Smooth muscle cell (in vitro differentiated cells): ENCODE measurements around the gene LRRN2. TPM values are rescaled to one million over a fixed set of nuclear protein-coding genes. Genes with fewer than 3 reads are reported as not detected.

Experiments
- DNase-seq: peaks from one replicate; lab custom pipeline; 2025; ENCODE audit not compliant: unreplicated experiment; lab: John Stamatoyannopoulos, UW
- H2AFZ ChIP-seq: fragments of 200-600 bp; sonication (generic); 2 replicates; pipeline ENCODE4 v1.6.0; 2016; ENCODE audit warnings: antibody characterized with exemption, low read depth, mild to moderate bottlenecking
- H3F3A ChIP-seq: fragments of 200-600 bp; sonication (generic); 2 replicates; pipeline ENCODE4 v1.6.0; 2017; ENCODE audit warnings: antibody characterized with exemption, low read depth
- H3K27ac ChIP-seq: fragments of 200-600 bp; sonication (generic); 2 replicates; pipeline ENCODE4 v1.5.1; 2016; ENCODE audit warnings: low read depth, mild to moderate bottlenecking
- H3K27me3 ChIP-seq: fragments of 200-600 bp; sonication (generic); 2 replicates; pipeline ENCODE4 v1.6.1; 2016; ENCODE audit warnings: low read depth, mild to moderate bottlenecking
- H3K36me3 ChIP-seq: fragments of 200-600 bp; sonication (generic); 2 replicates; pipeline ENCODE4 v1.5.1; 2016; ENCODE audit warnings: low read depth
- H3K4me1 ChIP-seq: fragments of 200-600 bp; sonication (generic); 2 replicates; pipeline ENCODE4 v1.5.1; 2016; ENCODE audit warnings: low read depth
- H3K4me2 ChIP-seq: fragments of 200-600 bp; sonication (generic); 2 replicates; pipeline ENCODE4 v1.6.0; 2016; ENCODE audit warnings: mild to moderate bottlenecking
- H3K4me3 ChIP-seq: fragments of 200-600 bp; sonication (generic); 2 replicates; pipeline ENCODE4 v1.5.1; 2016; ENCODE audit warnings: mild to moderate bottlenecking
- H3K79me2 ChIP-seq: fragments of 200-600 bp; sonication (generic); 2 replicates; pipeline ENCODE4 v1.6.0; 2016; ENCODE audit warnings: low read depth, mild to moderate bottlenecking
- H3K9ac ChIP-seq: fragments of 200-600 bp; sonication (generic); 2 replicates; pipeline ENCODE4 v1.6.0; 2016; ENCODE audit warnings: low read depth
- H3K9me3 ChIP-seq: fragments of 200-600 bp; sonication (generic); replicated peaks from 2 replicates; pipeline ENCODE4 v1.5.1; 2016; ENCODE audit warnings: low read depth
- H4K20me1 ChIP-seq: fragments of 200-600 bp; sonication (generic); 2 replicates; pipeline ENCODE4 v1.6.0; 2016; ENCODE audit warnings: low read depth
- CTCF ChIP-seq: fragments of 200-600 bp; sonication (generic); IDR thresholded peaks from 2 replicates; pipeline ENCODE4 v1.5.1; 2017; ENCODE audit warnings: borderline replicate concordance, mild to moderate bottlenecking, antibody characterized with exemption; ENCODE audit not compliant: insufficient read depth, poor library complexity, severe bottlenecking
- WGBS: methylation state at CpG from one replicate; pipeline ENCODE4 v1.1.7; 2016; ENCODE audit warnings: low lambda C conversion rate; 5-methylcytosine and 5-hydroxymethylcytosine counted together
- polyA plus RNA-seq: library from polyadenylated mRNA; unstranded; fragments of >200 nt; fragmentation: Nextera tagmentation; extraction: Ambion mirVana; gene quantifications from 2 replicates; pipeline ENCODE4 v1.2.1, GENCODE V29; 2016
- total RNA-seq: library from RNA; depleted of rRNA; stranded (reverse); fragments of >200 nt; gene quantifications from 2 replicates; pipeline ENCODE4 v1.2.3, GENCODE V29; 2014

The LRRN2 gene
- total and polyA plus RNA-seq, 2 experiments from 2014 or later = 1.3 to 2.4 TPM

- Histone ChIP-seq H3K36me3 (no peaks in the 10 kb centered on the region), H3K79me2 (no peaks in the 10 kb centered on the region), H3K27me3 (peaks cover 20% of the 10 kb centered on the region), H4K20me1 (no peaks in the 10 kb centered on the region), H3K4me3 (no peak overlapping the region), H3F3A (no peaks in the 10 kb centered on the region), H2AFZ (no peak overlapping the region), H3K4me2 (no peak overlapping the region), H3K27ac (no peak overlapping the region), H3K9me3 (no peaks in the 10 kb centered on the region), H3K9ac (no peak overlapping the region), H3K4me1 (no peaks in the 10 kb centered on the region)
- 89% methylated on average over 8 of the region's 8 CpGs for WGBS
- no peak for DNase-seq
- no peak for TF ChIP-seq CTCF
Observed at GRCh38 chr1:204599098-204599497, 86.4 kb downstream of the LRRN2 start.

GRCh38 chr1:204598319-204598969, 87.1 kb downstream of the LRRN2 start:
- Histone ChIP-seq H3K9me3 (no peaks in the 10 kb centered on the region), H4K20me1 (no peaks in the 10 kb centered on the region), H2AFZ (no peak overlapping the region), H3K36me3 (no peaks in the 10 kb centered on the region), H3K79me2 (no peaks in the 10 kb centered on the region), H3K27ac (no peak overlapping the region), H3K4me3 (no peak overlapping the region), H3K27me3 (peaks cover 20% of the 10 kb centered on the region), H3K4me1 (no peaks in the 10 kb centered on the region), H3K4me2 (no peak overlapping the region), H3K9ac (no peak overlapping the region), H3F3A (no peaks in the 10 kb centered on the region)
- DNase-seq = no peak
- 86% methylated on average over 4 of the region's 4 CpGs for WGBS
- TF ChIP-seq CTCF = no peak

- WGBS = 32% methylated on average over 10 of the region's 10 CpGs
- H3K4me3 ChIP-seq = no peak overlapping the region
- H4K20me1 ChIP-seq = no peaks in the 10 kb centered on the region
- peaks cover 4% of the 10 kb centered on the region for H3K27me3 ChIP-seq
- no peak for TF ChIP-seq CTCF
- no peak for DNase-seq
- H2AFZ ChIP-seq = no peak overlapping the region
- H3K79me2 ChIP-seq = no peaks in the 10 kb centered on the region
- no peak overlapping the region for H3K4me2 ChIP-seq
- H3K4me1 ChIP-seq = no peaks in the 10 kb centered on the region
- H3F3A ChIP-seq = no peaks in the 10 kb centered on the region
- no peak overlapping the region for H3K9ac ChIP-seq
- H3K9me3 ChIP-seq = no peaks in the 10 kb centered on the region
- H3K27ac ChIP-seq = no peak overlapping the region
- H3K36me3 ChIP-seq = no peaks in the 10 kb centered on the region
Observed at GRCh38 chr1:204592246-204592948, 93.1 kb downstream of the LRRN2 start.
